ENCODE data around the gene C2CD4A.

The C2CD4A gene

DNA sequence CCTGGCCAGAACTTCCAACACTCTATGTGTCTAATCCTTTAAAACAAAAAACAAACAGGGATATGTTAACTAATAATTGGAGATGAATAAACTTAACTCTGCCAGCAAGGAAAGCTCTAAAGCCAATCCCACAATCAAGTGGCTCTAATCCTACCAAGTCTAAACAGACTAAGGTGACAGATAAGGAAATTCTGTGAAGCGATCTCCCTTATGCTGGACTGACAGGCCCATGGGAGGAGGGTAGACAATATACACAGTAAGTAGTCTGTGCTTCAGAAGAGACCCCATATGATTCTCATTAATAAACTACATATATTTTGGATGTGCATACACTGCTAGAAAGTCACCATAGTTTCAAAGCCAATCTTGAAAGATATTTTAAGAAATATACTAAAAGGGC lies 16.7 kb upstream of the C2CD4A start:
- TF ChIP-seq ZBTB7A (IDR thresholded peaks at IDR 0.05; ENCODE audit: low read depth) (no peak), CREB1 (IDR thresholded peaks at IDR 0.05; ENCODE audit: low read depth) (no peak), TCF12 (IDR thresholded peaks at IDR 0.05; ENCODE audit: low read depth) (no peak), EGR1 (IDR thresholded peaks at IDR 0.05) (no peak), FOXM1 (IDR thresholded peaks at IDR 0.05; ENCODE audit: borderline replicate concordance, low read depth) (no peak), RAD21 (IDR thresholded peaks at IDR 0.05; ENCODE audit: low read depth) (no peak), CEBPB (IDR thresholded peaks at IDR 0.05) (no peak), EP300 (IDR thresholded peaks at IDR 0.05; ENCODE audit: borderline replicate concordance) (no peak), TEAD4 (IDR thresholded peaks at IDR 0.05) (no peak), YY1 (IDR thresholded peaks at IDR 0.05; ENCODE audit: low read depth) (no peak), NFIC (IDR thresholded peaks at IDR 0.05) (no peak), TAF1 (IDR thresholded peaks at IDR 0.05; ENCODE audit: low read depth) (no peak)
- TF ChIP-seq, protein P1, sequence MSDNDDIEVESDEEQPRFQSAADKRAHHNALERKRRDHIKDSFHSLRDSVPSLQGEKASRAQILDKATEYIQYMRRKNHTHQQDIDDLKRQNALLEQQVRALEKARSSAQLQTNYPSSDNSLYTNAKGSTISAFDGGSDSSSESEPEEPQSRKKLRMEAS (IDR thresholded peaks at IDR 0.05), result no peak
- TF ChIP-seq, protein P2, sequence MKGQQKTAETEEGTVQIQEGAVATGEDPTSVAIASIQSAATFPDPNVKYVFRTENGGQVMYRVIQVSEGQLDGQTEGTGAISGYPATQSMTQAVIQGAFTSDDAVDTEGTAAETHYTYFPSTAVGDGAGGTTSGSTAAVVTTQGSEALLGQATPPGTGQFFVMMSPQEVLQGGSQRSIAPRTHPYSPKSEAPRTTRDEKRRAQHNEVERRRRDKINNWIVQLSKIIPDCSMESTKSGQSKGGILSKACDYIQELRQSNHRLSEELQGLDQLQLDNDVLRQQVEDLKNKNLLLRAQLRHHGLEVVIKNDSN (IDR thresholded peaks at IDR 0.05), result no peak
- TF ChIP-seq, protein P3, sequence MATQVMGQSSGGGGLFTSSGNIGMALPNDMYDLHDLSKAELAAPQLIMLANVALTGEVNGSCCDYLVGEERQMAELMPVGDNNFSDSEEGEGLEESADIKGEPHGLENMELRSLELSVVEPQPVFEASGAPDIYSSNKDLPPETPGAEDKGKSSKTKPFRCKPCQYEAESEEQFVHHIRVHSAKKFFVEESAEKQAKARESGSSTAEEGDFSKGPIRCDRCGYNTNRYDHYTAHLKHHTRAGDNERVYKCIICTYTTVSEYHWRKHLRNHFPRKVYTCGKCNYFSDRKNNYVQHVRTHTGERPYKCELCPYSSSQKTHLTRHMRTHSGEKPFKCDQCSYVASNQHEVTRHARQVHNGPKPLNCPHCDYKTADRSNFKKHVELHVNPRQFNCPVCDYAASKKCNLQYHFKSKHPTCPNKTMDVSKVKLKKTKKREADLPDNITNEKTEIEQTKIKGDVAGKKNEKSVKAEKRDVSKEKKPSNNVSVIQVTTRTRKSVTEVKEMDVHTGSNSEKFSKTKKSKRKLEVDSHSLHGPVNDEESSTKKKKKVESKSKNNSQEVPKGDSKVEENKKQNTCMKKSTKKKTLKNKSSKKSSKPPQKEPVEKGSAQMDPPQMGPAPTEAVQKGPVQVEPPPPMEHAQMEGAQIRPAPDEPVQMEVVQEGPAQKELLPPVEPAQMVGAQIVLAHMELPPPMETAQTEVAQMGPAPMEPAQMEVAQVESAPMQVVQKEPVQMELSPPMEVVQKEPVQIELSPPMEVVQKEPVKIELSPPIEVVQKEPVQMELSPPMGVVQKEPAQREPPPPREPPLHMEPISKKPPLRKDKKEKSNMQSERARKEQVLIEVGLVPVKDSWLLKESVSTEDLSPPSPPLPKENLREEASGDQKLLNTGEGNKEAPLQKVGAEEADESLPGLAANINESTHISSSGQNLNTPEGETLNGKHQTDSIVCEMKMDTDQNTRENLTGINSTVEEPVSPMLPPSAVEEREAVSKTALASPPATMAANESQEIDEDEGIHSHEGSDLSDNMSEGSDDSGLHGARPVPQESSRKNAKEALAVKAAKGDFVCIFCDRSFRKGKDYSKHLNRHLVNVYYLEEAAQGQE (IDR thresholded peaks at IDR 0.05; ENCODE audit: low read depth), result no peak

DNA sequence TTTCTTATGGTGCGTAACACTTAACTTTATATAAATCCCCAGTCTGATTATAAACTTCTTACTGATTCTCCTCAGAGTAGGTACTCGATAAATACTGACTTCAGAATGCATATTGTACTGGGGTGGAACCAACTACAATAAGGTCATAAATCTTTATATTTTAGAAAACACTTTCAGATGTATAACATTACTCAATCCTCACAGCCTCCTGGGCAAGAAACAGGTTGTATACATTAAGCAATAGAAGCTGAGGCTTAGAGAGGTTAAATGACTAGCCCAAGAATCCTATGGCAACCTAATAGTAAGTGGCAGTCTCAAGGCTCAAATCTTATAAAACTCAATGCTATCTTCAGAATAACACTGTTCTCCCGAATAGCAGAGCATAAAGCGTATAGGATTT lies 15.6 kb upstream of the C2CD4A start:
- TF ChIP-seq FOXM1 (IDR thresholded peaks at IDR 0.05; ENCODE audit: borderline replicate concordance, low read depth) (no peak), TAF1 (IDR thresholded peaks at IDR 0.05; ENCODE audit: low read depth) (no peak), ZBTB7A (IDR thresholded peaks at IDR 0.05; ENCODE audit: low read depth) (no peak), YY1 (IDR thresholded peaks at IDR 0.05; ENCODE audit: low read depth) (no peak), EGR1 (IDR thresholded peaks at IDR 0.05) (no peak)

DNA sequence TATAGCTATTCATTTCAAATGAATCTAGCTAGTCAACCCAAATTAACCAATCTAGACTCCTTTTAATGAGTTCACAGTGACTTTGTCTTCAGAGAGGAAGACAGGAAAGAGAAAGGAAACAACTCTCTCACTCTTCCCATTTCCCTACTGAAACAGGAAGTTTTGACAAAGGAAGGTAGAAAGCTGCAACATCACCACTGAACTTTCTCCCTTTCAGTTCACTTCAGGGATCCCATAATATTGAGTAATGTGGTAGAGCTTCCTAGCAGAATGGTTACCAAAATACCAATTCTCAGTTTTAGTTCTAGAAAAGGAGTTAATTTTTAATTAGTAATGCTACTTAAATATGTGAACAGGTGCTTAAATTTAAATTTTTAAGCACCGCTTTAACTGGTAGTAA lies 14.1 kb upstream of the C2CD4A start:
- TF ChIP-seq YY1 (IDR thresholded peaks at IDR 0.05; ENCODE audit: low read depth) (no peak), NFIC (IDR thresholded peaks at IDR 0.05) (no peak), TCF12 (IDR thresholded peaks at IDR 0.05; ENCODE audit: low read depth) (no peak), TAF1 (IDR thresholded peaks at IDR 0.05; ENCODE audit: low read depth) (no peak), TEAD4 (IDR thresholded peaks at IDR 0.05) (no peak), CEBPB (IDR thresholded peaks at IDR 0.05) (no peak), EP300 (IDR thresholded peaks at IDR 0.05; ENCODE audit: borderline replicate concordance) (no peak), EGR1 (IDR thresholded peaks at IDR 0.05) (no peak), ZBTB7A (IDR thresholded peaks at IDR 0.05; ENCODE audit: low read depth) (no peak), FOXM1 (IDR thresholded peaks at IDR 0.05; ENCODE audit: borderline replicate concordance, low read depth) (no peak), RAD21 (IDR thresholded peaks at IDR 0.05; ENCODE audit: low read depth) (no peak), CREB1 (IDR thresholded peaks at IDR 0.05; ENCODE audit: low read depth) (no peak)
- TF ChIP-seq, protein P2 (IDR thresholded peaks at IDR 0.05), result no peak
- TF ChIP-seq, protein P3 (IDR thresholded peaks at IDR 0.05; ENCODE audit: low read depth), result no peak
- TF ChIP-seq, protein P1 (IDR thresholded peaks at IDR 0.05), result no peak

DNA sequence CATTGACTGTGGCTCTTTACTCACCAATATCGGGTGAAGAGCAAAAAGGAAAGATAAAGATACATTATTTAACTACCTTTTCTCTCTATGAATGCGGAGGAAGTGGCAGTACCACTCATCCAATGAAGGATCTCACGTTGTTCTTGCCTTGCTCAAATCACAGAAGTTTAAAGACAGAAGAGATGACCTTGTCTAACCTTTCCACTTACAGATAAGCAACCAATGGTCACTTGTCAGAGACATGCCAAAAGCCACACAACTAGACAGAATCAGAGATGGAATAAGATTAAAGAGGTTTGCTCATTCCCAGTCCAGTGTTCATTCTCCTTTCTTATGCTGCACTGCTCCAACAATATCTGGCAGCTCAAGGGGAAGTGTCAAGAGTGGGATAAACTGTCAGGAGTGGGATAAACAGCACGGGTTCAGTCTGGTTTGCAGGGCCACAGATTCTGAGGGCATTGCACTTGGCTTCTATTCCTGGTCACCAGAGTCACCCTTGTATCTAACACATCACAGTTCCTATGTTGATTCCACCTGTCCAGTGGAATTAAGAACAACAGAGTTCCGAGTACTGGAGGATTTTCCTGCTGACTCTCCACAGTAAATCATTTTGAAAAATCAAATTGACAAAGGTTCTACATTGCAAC lies 13.2 kb upstream of the C2CD4A start:
- TF ChIP-seq NFIC (IDR thresholded peaks at IDR 0.05) (no peak), TAF1 (IDR thresholded peaks at IDR 0.05; ENCODE audit: low read depth) (no peak), CREB1 (IDR thresholded peaks at IDR 0.05; ENCODE audit: low read depth) (no peak)

DNA sequence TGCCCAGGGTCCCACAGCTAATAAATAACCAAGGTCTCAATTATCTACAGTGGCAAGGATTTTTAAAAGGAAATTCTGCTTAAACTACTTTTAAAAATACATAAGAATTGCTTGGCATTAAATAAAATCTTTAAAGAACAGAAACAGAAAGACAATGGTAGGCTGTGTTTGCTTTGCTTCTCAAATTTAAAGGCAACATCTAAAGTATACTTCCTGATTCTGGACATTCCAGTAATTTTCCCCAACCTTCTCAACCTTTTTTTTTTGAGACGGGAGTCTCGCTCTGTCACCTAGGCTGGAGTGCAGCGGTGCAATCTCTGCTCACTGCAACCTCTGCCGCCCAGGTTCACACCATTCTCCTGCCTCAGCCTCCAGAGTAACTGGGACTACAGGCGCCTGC lies 11.8 kb upstream of the C2CD4A start:
- TF ChIP-seq ZBTB7A (IDR thresholded peaks at IDR 0.05; ENCODE audit: low read depth), result no peak

DNA sequence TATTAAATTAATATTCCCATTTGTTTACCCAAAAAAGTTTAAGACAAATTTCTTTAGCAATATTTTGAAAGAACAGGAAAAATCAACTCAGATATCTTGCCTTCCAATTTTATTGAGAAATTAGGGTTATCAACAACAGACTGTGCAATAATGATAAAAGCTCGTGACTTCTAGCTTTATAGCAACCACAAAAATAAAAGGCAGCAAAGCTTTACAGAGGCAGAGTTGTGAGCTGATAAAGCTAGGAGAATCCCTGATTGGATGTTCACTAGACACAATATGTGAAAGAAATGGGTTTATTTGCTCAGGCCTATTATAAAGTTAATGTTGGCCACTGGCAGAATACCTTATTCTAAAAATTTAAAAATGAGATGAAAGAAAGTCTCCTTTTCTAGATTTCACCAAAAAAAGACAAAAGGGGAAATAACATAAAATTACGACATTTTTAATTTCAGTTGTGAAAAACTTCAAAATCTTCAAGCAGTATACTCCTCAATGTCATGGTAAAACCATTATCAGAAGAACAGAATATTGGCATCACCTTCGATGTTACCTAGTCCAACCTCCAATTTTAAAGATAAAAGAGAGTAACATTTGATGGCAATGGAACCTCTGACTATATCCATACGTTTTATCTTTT lies 9.3 kb upstream of the C2CD4A start:
- TF ChIP-seq ZBTB7A (IDR thresholded peaks at IDR 0.05; ENCODE audit: low read depth) (no peak), CREB1 (IDR thresholded peaks at IDR 0.05; ENCODE audit: low read depth) (no peak)

Measured in Ishikawa (cell line).